ENCODE measurements around the gene STMN3.

- TF ChIP-seq POLR2A (IDR thresholded peaks at IDR 0.05) (no peak), CTCF (IDR thresholded peaks at IDR 0.05) (no peak)
These were observed 9.6 kb upstream of the STMN3 start for GRCh38 chr20:63662813-63663189.
